Keratinocyte (primary cell): ENCODE measurements around the gene RYR2. TPM values are rescaled to one million over a fixed set of nuclear protein-coding genes. Genes with fewer than 3 reads are reported as not detected.

Experiments used
- DNase-seq: peaks from one replicate; pipeline ENCODE4 v3.0.0-alpha.2; 2011; ENCODE audit warnings: low read depth, missing footprints, low spot score
- FAIRE-seq: peaks from 2 replicates; lab custom pipeline; 2011; peaks lifted over from hg19 to GRCh38; lab: Jason Lieb, UNC
- H2AFZ ChIP-seq: 2 replicates; pipeline ENCODE4 v1.6.0; 2012; ENCODE audit warnings: low read length, control low read depth, inconsistent platforms; ENCODE audit not compliant: control insufficient read depth
- H3K27ac ChIP-seq: 2 replicates; pipeline ENCODE4 v1.5.1; 2011; ENCODE audit warnings: low read length; ENCODE audit not compliant: control insufficient read depth, insufficient read depth
- H3K27me3 ChIP-seq: 3 replicates; pipeline ENCODE4 v1.6.0; 2011; ENCODE audit warnings: low read length; ENCODE audit not compliant: control insufficient read depth, insufficient read depth; ENCODE audit errors: extremely low read depth
- H3K36me3 ChIP-seq, 2 experiments: 2 replicates in 1 of 2; 3 replicates in 1 of 2; pipeline ENCODE4 v1.5.1; 2011; ENCODE audit warnings: low read length in 2 of 2, mild to moderate bottlenecking in 1 of 2; ENCODE audit not compliant: control insufficient read depth in 2 of 2, insufficient read depth in 2 of 2; ENCODE audit errors: extremely low read depth in 1 of 2
- H3K4me1 ChIP-seq: 3 replicates; pipeline ENCODE4 v1.5.1; 2011; ENCODE audit warnings: low read length; ENCODE audit not compliant: control insufficient read depth, insufficient read depth; ENCODE audit errors: extremely low read depth
- H3K4me2 ChIP-seq: 3 replicates; pipeline ENCODE4 v1.6.0; 2011; ENCODE audit warnings: low read depth, low read length; ENCODE audit not compliant: control insufficient read depth, insufficient read depth; ENCODE audit errors: extremely low read depth
- H3K4me3 ChIP-seq, 3 experiments: fragments of 200-600 bp in 1 of 3; sonication (generic) in 1 of 3; 2 replicates in 2 of 3; 3 replicates in 1 of 3; pipeline ENCODE4 v1.5.1; 2011 to 2016; ENCODE audit warnings: low read length in 3 of 3, mild to moderate bottlenecking in 3 of 3, control low read depth in 2 of 3, inconsistent platforms in 1 of 3, low read depth in 1 of 3, mixed read lengths in 1 of 3, mixed run types in 1 of 3, moderate library complexity in 1 of 3; ENCODE audit not compliant: control insufficient read depth in 2 of 3, insufficient read depth in 2 of 3; ENCODE audit errors: extremely low read depth in 1 of 3
- H3K79me2 ChIP-seq: 2 replicates; pipeline ENCODE4 v1.6.0; 2012; ENCODE audit warnings: low read length; ENCODE audit not compliant: control insufficient read depth, insufficient read depth
- H3K9ac ChIP-seq: 3 replicates; pipeline ENCODE4 v1.6.0; 2011; ENCODE audit warnings: low read length; ENCODE audit not compliant: control insufficient read depth, insufficient read depth; ENCODE audit errors: extremely low read depth
- H3K9me1 ChIP-seq: 3 replicates; pipeline ENCODE4 v1.6.0; 2011; ENCODE audit warnings: low read length; ENCODE audit not compliant: control insufficient read depth, insufficient read depth; ENCODE audit errors: extremely low read depth
- H3K9me3 ChIP-seq: 2 replicates; pipeline ENCODE4 v1.5.1; 2012; ENCODE audit warnings: low read depth, low read length; ENCODE audit not compliant: control insufficient read depth
- H4K20me1 ChIP-seq: 3 replicates; pipeline ENCODE4 v1.6.0; 2011; ENCODE audit warnings: low read length; ENCODE audit not compliant: control insufficient read depth, insufficient read depth; ENCODE audit errors: extremely low read depth
- EZH2 ChIP-seq: IDR thresholded peaks from one replicate; pipeline ENCODE4 v1.6.1; 2012; ENCODE audit warnings: inconsistent platforms, mild to moderate bottlenecking, low read length, moderate library complexity
- dilution Hi-C: fragments of 300-500 bp; cut with MboI; formaldehyde crosslinking; loops from one replicate; pipeline ENCODE4 v1.7.0; 2020; ENCODE audit warnings: low sequenced_read_pairs; ENCODE audit not compliant: extremely low pct_ligation_motif_present
- polyA plus RNA-seq, 5 experiments: library from polyadenylated mRNA; depleted of rRNA in 3 of 5; stranded (reverse) in 3 of 5; stranded (forward) in 1 of 5; unstranded in 1 of 5; fragments of >200 nt; gene quantifications; 1 replicate in 1 of 5; 2 replicates in 3 of 5; 3 replicates in 1 of 5; pipeline versions ENCODE4 v1.2.1 to v1.2.3, GENCODE V29; 2011 to 2012; ENCODE audit warnings: missing spikeins in 2 of 5, low read depth in 1 of 5, low replicate concordance in 1 of 5
- TF ChIP-seq, protein P1 (sequence below), 3 experiments: IDR thresholded peaks in 1 of 3; conservative IDR thresholded peaks in 1 of 3; optimal IDR thresholded peaks in 1 of 3; 2 replicates in 2 of 3; 3 replicates in 1 of 3; pipeline versions ENCODE3 to v1.5.1; 2011; ENCODE audit warnings: low read length in 3 of 3, mild to moderate bottlenecking in 3 of 3, moderate library complexity in 2 of 3, control low read depth in 1 of 3, inconsistent platforms in 1 of 3; ENCODE audit not compliant: insufficient read depth in 2 of 3; ENCODE audit errors: extremely low read depth in 1 of 3

Gene RYR2
- polyA plus RNA-seq, 1 donor (not counting 4 experiments of a cell fraction or from before 2014, with no cell fraction given), result 0.05 TPM

GRCh38 chr1:237119091-237119490 lies 77.1 kb downstream of the RYR2 start:
- FAIRE-seq (no peak), DNase-seq (no peak)
- no peak overlapping the region for H3K4me3 ChIP-seq
- H3K4me2 ChIP-seq, result no peak overlapping the region
- H3K27me3 ChIP-seq, result no peaks in the 10 kb centered on the region
- TF ChIP-seq, protein P1, sequence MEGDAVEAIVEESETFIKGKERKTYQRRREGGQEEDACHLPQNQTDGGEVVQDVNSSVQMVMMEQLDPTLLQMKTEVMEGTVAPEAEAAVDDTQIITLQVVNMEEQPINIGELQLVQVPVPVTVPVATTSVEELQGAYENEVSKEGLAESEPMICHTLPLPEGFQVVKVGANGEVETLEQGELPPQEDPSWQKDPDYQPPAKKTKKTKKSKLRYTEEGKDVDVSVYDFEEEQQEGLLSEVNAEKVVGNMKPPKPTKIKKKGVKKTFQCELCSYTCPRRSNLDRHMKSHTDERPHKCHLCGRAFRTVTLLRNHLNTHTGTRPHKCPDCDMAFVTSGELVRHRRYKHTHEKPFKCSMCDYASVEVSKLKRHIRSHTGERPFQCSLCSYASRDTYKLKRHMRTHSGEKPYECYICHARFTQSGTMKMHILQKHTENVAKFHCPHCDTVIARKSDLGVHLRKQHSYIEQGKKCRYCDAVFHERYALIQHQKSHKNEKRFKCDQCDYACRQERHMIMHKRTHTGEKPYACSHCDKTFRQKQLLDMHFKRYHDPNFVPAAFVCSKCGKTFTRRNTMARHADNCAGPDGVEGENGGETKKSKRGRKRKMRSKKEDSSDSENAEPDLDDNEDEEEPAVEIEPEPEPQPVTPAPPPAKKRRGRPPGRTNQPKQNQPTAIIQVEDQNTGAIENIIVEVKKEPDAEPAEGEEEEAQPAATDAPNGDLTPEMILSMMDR (optimal IDR thresholded peaks at IDR 0.05 in 1 of 3, IDR thresholded peaks at IDR 0.05 in 1 of 3, conservative IDR thresholded peaks at IDR 0.05 in 1 of 3; ENCODE audit: extremely low read depth in 1 of 3, insufficient read depth in 2 of 3, low read length in 3 of 3), result no peak
- no peak for TF ChIP-seq EZH2
- no peaks in the 10 kb centered on the region for H4K20me1 ChIP-seq
- H3K9ac ChIP-seq, result no peak overlapping the region
- no peaks in the 10 kb centered on the region for H3K4me1 ChIP-seq
- H3K36me3 ChIP-seq, result no peaks in the 10 kb centered on the region
- H3K9me1 ChIP-seq, result no peaks in the 10 kb centered on the region
- no peak overlapping the region for H3K27ac ChIP-seq
- dilution Hi-C loops, result no loop called here
- H3K9me3 ChIP-seq, result peaks cover 4% of the 10 kb centered on the region
- H3K79me2 ChIP-seq, result no peaks in the 10 kb centered on the region
- no peak overlapping the region for H2AFZ ChIP-seq

DNA sequence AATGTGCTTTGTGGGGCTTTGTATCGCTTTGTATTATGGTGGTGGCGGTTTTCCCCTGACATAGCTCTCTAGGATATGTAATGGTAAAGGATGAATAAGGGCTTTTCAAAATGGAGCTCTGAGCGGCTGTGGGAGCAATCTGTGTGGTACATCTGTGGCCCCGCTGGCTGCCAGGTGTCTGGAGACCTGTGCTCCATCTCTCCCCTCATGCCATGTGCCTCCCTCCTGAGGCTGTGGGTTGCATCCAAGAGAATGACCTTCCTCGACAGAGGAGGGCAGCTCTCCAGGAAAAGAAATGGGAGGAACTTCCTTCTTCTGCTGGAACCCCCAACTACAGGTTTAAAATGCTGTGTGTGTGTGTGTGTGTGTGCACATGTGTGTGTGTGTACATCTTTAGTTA lies 78.7 kb downstream of the RYR2 start:
- Histone ChIP-seq H2AFZ (no peak overlapping the region), H4K20me1 (no peaks in the 10 kb centered on the region), H3K9ac (no peak overlapping the region), H3K4me2 (no peak overlapping the region), H3K4me1 (no peaks in the 10 kb centered on the region), H3K36me3 (no peaks in the 10 kb centered on the region), H3K27ac (no peak overlapping the region), H3K27me3 (no peaks in the 10 kb centered on the region), H3K79me2 (no peaks in the 10 kb centered on the region), H3K9me3 (peaks cover 1% of the 10 kb centered on the region), H3K4me3 (no peak overlapping the region), H3K9me1 (no peaks in the 10 kb centered on the region)
- TF ChIP-seq, protein P1 (optimal IDR thresholded peaks at IDR 0.05 in 1 of 3, IDR thresholded peaks at IDR 0.05 in 1 of 3, conservative IDR thresholded peaks at IDR 0.05 in 1 of 3; ENCODE audit: extremely low read depth in 1 of 3, insufficient read depth in 2 of 3, low read length in 3 of 3), result no peak
- no peak for TF ChIP-seq EZH2
- FAIRE-seq (no peak), DNase-seq (no peak)
- dilution Hi-C loops, result no loop called here
